GM12865 (cell line): ENCODE measurements around the gene RBMS3.
"Not testable (repeated sequence)": the region's sequence is repeated elsewhere in the genome, so short reads cannot be mapped to it uniquely, and the experiment has no call there.

Experiments used
- DNase-seq: peaks from one replicate; pipeline ENCODE4 v3.0.0; 2010; ENCODE audit warnings: low read depth
- H3K4me3 ChIP-seq: 2 replicates; pipeline ENCODE4 v1.5.1; 2011; ENCODE audit warnings: mild to moderate bottlenecking, low read depth, low read length, control low read depth
- CTCF ChIP-seq: IDR thresholded peaks from 2 replicates; pipeline ENCODE4 v1.5.1; 2011; ENCODE audit warnings: low read length, control low read depth, low read depth, inconsistent platforms; ENCODE audit not compliant: insufficient read depth; ENCODE audit errors: missing control alignments

RBMS3 gene

GRCh38 chr3:29356062-29356461, 75.2 kb downstream of the RBMS3 start:
- H3K4me3 ChIP-seq: no peak overlapping the region
- TF ChIP-seq CTCF: no peak
- DNase-seq: no peak

- H3K4me3 ChIP-seq, DNase-seq: not testable (repeated sequence)
These were observed 79.4 kb downstream of the RBMS3 start for GRCh38 chr3:29360289-29360688.

GRCh38 chr3:29363110-29363509, 82.2 kb downstream of the RBMS3 start:
- no peak for TF ChIP-seq CTCF
- no peak overlapping the region for H3K4me3 ChIP-seq
- DNase-seq: no peak

GRCh38 chr3:29370021-29370420, 89.2 kb downstream of the RBMS3 start:
- no peak for DNase-seq
- no peak overlapping the region for H3K4me3 ChIP-seq
- no peak for TF ChIP-seq CTCF

- DNase-seq: no peak
- no peak overlapping the region for H3K4me3 ChIP-seq
- no peak for TF ChIP-seq CTCF
These were observed 89.9 kb downstream of the RBMS3 start for GRCh38 chr3:29370476-29371420.

GRCh38 chr3:29373131-29373680, 92.3 kb downstream of the RBMS3 start:
- TF ChIP-seq CTCF: no peak
- no peak for DNase-seq
- H3K4me3 ChIP-seq: no peak overlapping the region

GRCh38 chr3:29374226-29374625, 93.4 kb downstream of the RBMS3 start:
- TF ChIP-seq CTCF: no peak
- no peak overlapping the region for H3K4me3 ChIP-seq
- no peak for DNase-seq
